ENCODE data around the gene ZNF668.

The ZNF668 gene

DNA sequence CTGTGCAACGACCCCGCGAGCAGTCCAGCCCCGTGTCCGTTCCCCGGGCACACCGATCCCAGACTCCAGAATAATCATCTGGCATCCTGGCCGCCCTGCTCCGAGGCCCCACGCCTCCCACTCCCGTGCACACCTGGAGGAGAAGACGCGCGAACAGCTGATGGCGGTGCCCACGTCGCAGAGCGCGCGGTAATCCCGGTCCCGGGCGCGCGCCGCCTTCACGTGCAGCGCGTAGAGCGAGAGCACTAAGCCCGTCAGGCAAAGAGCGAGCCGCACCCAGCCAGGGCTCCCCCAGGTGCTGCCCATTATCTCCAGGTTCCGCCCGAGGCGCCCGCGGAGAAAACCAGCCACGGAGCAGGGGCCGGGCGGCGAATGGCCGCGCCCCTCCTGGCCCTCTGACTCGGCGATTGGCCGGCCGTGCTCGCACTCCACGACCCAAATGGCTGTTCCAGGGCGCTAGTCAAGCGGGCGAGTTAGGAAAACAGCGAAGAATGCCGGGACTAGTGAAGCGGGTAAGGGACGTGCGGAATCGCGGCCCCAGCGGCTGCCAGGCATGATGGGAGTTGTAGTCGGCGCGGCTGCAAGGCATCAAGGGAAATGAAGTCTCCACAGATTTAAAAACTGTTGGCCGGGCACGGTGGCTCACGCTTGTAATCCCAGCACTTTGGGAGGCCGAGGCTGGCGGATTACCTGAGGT lies 20.5 kb upstream of the ZNF668 start, which contains the start of gene VKORC1:
TSS of gene VKORC1 (minus strand) at position 374 of the 697 bp plus-strand sequence. CDS start at position 306, 68 bp downstream.
- H3K4me3 ChIP-seq (ENCODE audit: low read depth, low read length), result peak within 1 kb of the TSS; percentile 78
- TF ChIP-seq CTCF (IDR thresholded peaks at IDR 0.05; ENCODE audit: low read depth, low read length, missing control alignments), result no peak
- peak; percentile 90 for DNase-seq (ENCODE audit: low read depth)

DNA sequence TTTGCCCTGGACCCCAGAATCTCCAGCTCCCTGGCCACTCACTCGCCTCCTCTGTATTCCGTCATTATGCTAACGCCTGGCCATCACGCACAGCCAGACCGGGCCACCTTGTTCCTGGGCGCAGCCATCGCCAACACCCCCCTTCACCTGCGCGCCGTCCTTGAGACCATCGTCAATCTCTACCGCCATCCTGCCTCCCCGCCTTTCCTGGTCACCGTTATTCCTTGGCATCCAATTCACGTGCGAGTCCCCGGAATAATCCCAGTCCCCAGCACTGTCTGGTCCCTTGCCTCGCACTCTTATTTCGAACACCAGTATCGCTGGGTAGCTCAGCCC lies 20.0 kb upstream of the ZNF668 start:
- no peak for DNase-seq (ENCODE audit: low read depth)
- peak overlapping the region; percentile 78 for H3K4me3 ChIP-seq (ENCODE audit: low read depth, low read length)
- TF ChIP-seq CTCF (IDR thresholded peaks at IDR 0.05; ENCODE audit: low read depth, low read length, missing control alignments), result no peak

- TF ChIP-seq CTCF (IDR thresholded peaks at IDR 0.05; ENCODE audit: low read depth, low read length, missing control alignments), result no peak
- peak overlapping the region; percentile 78 for H3K4me3 ChIP-seq (ENCODE audit: low read depth, low read length)
- DNase-seq (ENCODE audit: low read depth), result no peak
These were observed 19.2 kb upstream of the ZNF668 start for GRCh38 chr16:31093132-31093703.

DNA sequence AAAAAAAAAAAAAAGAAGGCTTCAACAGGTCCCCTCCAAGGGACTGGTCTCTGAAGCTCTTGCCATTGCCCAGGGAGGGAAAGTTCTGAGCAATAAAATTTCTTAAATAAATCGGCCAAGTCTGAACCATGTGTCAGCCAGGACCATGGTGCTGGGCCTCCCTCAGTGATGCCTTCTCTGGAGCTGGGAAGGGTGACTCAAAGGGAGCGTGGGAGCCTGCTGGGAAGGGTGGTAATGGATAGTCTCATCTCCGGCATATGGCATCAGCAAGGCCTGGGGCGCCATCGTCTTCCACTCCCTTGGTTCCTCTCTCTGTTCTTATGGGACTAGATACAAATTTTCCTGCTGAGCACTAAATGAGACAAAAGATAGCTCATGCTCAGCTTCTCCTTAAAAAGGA lies 18.3 kb upstream of the ZNF668 start:
- no peak for TF ChIP-seq CTCF (IDR thresholded peaks at IDR 0.05; ENCODE audit: low read depth, low read length, missing control alignments)
- no peak for DNase-seq (ENCODE audit: low read depth)
- no peak overlapping the region for H3K4me3 ChIP-seq (ENCODE audit: low read depth, low read length)

DNA sequence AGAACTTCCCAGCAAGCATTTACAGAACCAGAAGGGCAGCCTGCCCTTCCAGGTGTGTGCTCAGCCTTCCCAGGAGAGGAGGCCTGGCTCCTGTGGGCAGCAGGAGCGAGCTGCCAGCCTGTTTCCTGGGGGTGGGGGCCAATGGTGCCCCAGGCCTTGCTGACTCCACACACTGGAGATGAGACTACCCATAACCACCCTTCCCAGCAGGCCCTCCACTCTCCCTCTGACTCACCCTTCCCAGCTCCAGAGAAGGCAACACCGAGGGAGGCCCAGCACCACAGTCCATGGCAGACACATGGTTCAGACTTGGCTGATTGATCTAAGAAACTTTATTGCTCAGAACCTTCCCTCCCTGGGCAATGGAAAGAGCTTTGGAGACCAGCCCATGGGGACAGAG lies 16.5 kb upstream of the ZNF668 start:
- DNase-seq (ENCODE audit: low read depth), result no peak
- H3K4me3 ChIP-seq (ENCODE audit: low read depth, low read length), result no peak overlapping the region
- no peak for TF ChIP-seq CTCF (IDR thresholded peaks at IDR 0.05; ENCODE audit: low read depth, low read length, missing control alignments)

DNA sequence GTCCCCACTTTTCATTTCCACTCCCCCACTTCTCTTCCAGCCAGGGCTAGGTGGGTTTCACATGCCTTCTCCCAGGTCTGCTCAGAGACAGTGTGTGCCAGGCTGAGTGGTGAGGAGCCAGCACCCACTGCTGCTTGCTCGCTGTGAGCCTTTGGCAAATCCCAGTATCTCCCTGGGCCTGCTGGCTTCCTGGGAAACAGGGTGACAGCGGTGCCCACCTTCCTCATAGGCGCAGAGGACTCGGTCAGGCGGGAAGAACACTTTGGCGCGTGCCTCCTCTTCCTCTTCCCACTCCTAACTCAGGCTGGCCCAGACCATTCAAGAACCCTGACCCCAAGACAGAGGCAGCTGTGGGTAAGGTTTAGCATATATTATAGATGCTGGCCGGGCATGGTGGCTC lies 15.2 kb upstream of the ZNF668 start:
- TF ChIP-seq CTCF (IDR thresholded peaks at IDR 0.05; ENCODE audit: low read depth, low read length, missing control alignments), result no peak
- no peak overlapping the region for H3K4me3 ChIP-seq (ENCODE audit: low read depth, low read length)
- DNase-seq (ENCODE audit: low read depth), result no peak
